HEK293 (cell line): Measurements from ENCODE around the gene GRK3.
A peak's percentile ranks its signal among the peaks of the same experiment; 100 is the strongest.

Experiments used
- CTCF ChIA-PET: fragments of 350-600 bp; formaldehyde crosslinking; extraction: SDS; loops from one replicate; lab custom pipeline; 2021; ENCODE audit warnings: antibody characterized with exemption; lab: Yijun Ruan, JAX
- POLR2A ChIA-PET: fragments of 300-600 bp; formaldehyde crosslinking; extraction: SDS; loops from one replicate; lab custom pipeline; 2020; ENCODE audit warnings: antibody characterized with exemption, inconsistent platforms; lab: Yijun Ruan, JAX
- H3K27ac ChIP-seq: fragments of 200-500 bp; sonication (Bioruptor generic); 2 replicates; pipeline ENCODE4 v1.5.1; 2014; ENCODE audit warnings: low read depth, low read length, control low read depth, inconsistent platforms; ENCODE audit errors: extremely low read depth
- H3K36me3 ChIP-seq, 2 experiments: fragments of 200-500 bp in 1 of 2; sonication (Bioruptor generic) in 1 of 2; 1 replicate in 1 of 2; 2 replicates in 1 of 2; pipeline ENCODE4 v1.5.1; 2014 to 2017; ENCODE audit warnings: inconsistent platforms in 2 of 2, low read length in 2 of 2; ENCODE audit not compliant: control insufficient read depth in 2 of 2, insufficient read depth in 1 of 2
- H3K4me1 ChIP-seq: fragments of 200-500 bp; sonication (Bioruptor generic); 2 replicates; pipeline ENCODE4 v1.5.1; 2014; ENCODE audit warnings: mild to moderate bottlenecking, low read length, inconsistent platforms; ENCODE audit not compliant: control insufficient read depth, insufficient read depth
- H3K4me3 ChIP-seq: 2 replicates; pipeline ENCODE4 v1.5.1; 2011; ENCODE audit warnings: low read depth, mild to moderate bottlenecking, control low read depth, low read length, moderate library complexity
- H3K9me3 ChIP-seq: fragments of 200-500 bp; sonication (Bioruptor generic); 2 replicates; pipeline ENCODE4 v1.5.1; 2014; ENCODE audit warnings: low read depth, low read length, inconsistent platforms; ENCODE audit not compliant: control insufficient read depth, insufficient read depth
- HOXA7 ChIP-seq: sonication (generic); formaldehyde crosslinking; IDR thresholded peaks from 2 replicates; pipeline ENCODE4 v1.8.1; 2022; ENCODE audit warnings: missing genetic modification reagents, borderline replicate concordance
- HOXD13 ChIP-seq: sonication (generic); formaldehyde crosslinking; IDR thresholded peaks from 2 replicates; pipeline ENCODE4 v1.8.0; 2022; ENCODE audit warnings: missing genetic modification reagents, borderline replicate concordance
- KLF16 ChIP-seq: fragments of 450-650 bp; formaldehyde crosslinking; IDR thresholded peaks from 2 replicates; pipeline ENCODE4 v1.5.1; 2017; ENCODE audit warnings: missing biosample characterization, missing genetic modification characterization
- SCRT2 ChIP-seq: fragments of 450-650 bp; formaldehyde crosslinking; IDR thresholded peaks from 2 replicates; pipeline ENCODE4 v1.5.1; 2016; ENCODE audit warnings: missing biosample characterization, missing genetic modification characterization
- SETDB1 ChIP-seq: IDR thresholded peaks from one replicate; pipeline ENCODE4 v1.6.1; 2017; ENCODE audit warnings: mild to moderate bottlenecking, low read length, moderate library complexity, mixed read lengths; ENCODE audit not compliant: insufficient read length
- TCF7L2 ChIP-seq: IDR thresholded peaks from 2 replicates; pipeline ENCODE4 v1.6.1; 2011; ENCODE audit warnings: low read depth, mild to moderate bottlenecking, inconsistent platforms, low read length, moderate library complexity, borderline replicate concordance
- ZBTB48 ChIP-seq: fragments of 450-650 bp; formaldehyde crosslinking; IDR thresholded peaks from 2 replicates; pipeline ENCODE4 v1.5.1; 2016; ENCODE audit warnings: missing biosample characterization, missing genetic modification characterization
- ZBTB7A ChIP-seq: fragments of 450-650 bp; formaldehyde crosslinking; IDR thresholded peaks from 2 replicates; pipeline ENCODE4 v1.5.1; 2016; ENCODE audit warnings: low read depth, missing biosample characterization, missing genetic modification characterization
- ZBTB8A ChIP-seq: fragments of 450-650 bp; formaldehyde crosslinking; IDR thresholded peaks from 2 replicates; pipeline ENCODE4 v1.5.1; 2016; ENCODE audit warnings: missing biosample characterization, missing genetic modification characterization
- ZNF138 ChIP-seq: fragments of 450-650 bp; formaldehyde crosslinking; IDR thresholded peaks from 2 replicates; pipeline ENCODE4 v1.5.1; 2016; ENCODE audit warnings: missing biosample characterization, missing genetic modification characterization, borderline replicate concordance
- ZNF223 ChIP-seq: fragments of 450-650 bp; formaldehyde crosslinking; IDR thresholded peaks from 2 replicates; pipeline ENCODE4 v1.5.1; 2016; ENCODE audit warnings: missing biosample characterization, missing genetic modification characterization
- ZNF274 ChIP-seq, 2 experiments: fragments of 200-500 bp in 1 of 2; fragments of 450-650 bp in 1 of 2; sonication (Bioruptor generic) in 1 of 2; formaldehyde crosslinking in 1 of 2; IDR thresholded peaks; 2 replicates each; pipeline versions ENCODE4 v1.5.1 to v1.6.1; 2014 to 2016; ENCODE audit warnings: borderline replicate concordance in 1 of 2, inconsistent platforms in 1 of 2, low read length in 1 of 2, missing biosample characterization in 1 of 2, missing genetic modification characterization in 1 of 2
- ZNF473 ChIP-seq: fragments of 450-650 bp; formaldehyde crosslinking; IDR thresholded peaks from 2 replicates; pipeline ENCODE4 v1.5.1; 2017; ENCODE audit warnings: missing biosample characterization, missing genetic modification characterization
- ZNF549 ChIP-seq: fragments of 450-650 bp; IDR thresholded peaks from 2 replicates; pipeline ENCODE4 v1.5.1; 2018; ENCODE audit warnings: missing biosample characterization, missing genetic modification characterization, mild to moderate bottlenecking, inconsistent platforms, moderate library complexity
- ZNF623 ChIP-seq: fragments of 450-650 bp; formaldehyde crosslinking; IDR thresholded peaks from 2 replicates; pipeline ENCODE4 v1.5.1; 2016; ENCODE audit warnings: missing biosample characterization, missing genetic modification characterization
- ZNF645 ChIP-seq: fragments of 450-650 bp; formaldehyde crosslinking; IDR thresholded peaks from 2 replicates; pipeline ENCODE4; 2016; ENCODE audit warnings: missing biosample characterization, missing genetic modification characterization
- ZNF777 ChIP-seq: fragments of 450-650 bp; formaldehyde crosslinking; IDR thresholded peaks from 2 replicates; pipeline ENCODE4 v1.5.1; 2017; ENCODE audit warnings: missing biosample characterization, missing genetic modification characterization, borderline replicate concordance
- ZNF830 ChIP-seq: fragments of 450-650 bp; IDR thresholded peaks from 2 replicates; pipeline ENCODE4 v1.5.0; 2018; ENCODE audit warnings: missing biosample characterization, missing genetic modification characterization, low read depth, mild to moderate bottlenecking, moderate library complexity
- ZSCAN23 ChIP-seq: fragments of 450-650 bp; formaldehyde crosslinking; IDR thresholded peaks from 2 replicates; pipeline ENCODE4 v1.5.1; 2016; ENCODE audit warnings: missing biosample characterization, missing genetic modification characterization
- ZXDB ChIP-seq: fragments of 450-650 bp; formaldehyde crosslinking; IDR thresholded peaks from 2 replicates; pipeline ENCODE4 v1.5.1; 2016; ENCODE audit warnings: missing biosample characterization, missing genetic modification characterization
- TF ChIP-seq, protein P1 (sequence below): fragments of 450-650 bp; formaldehyde crosslinking; IDR thresholded peaks from 2 replicates; pipeline ENCODE4 v1.5.1; 2016; ENCODE audit warnings: missing biosample characterization, missing genetic modification characterization
- TF ChIP-seq, protein P2 (sequence below): fragments of 450-650 bp; formaldehyde crosslinking; IDR thresholded peaks from 2 replicates; pipeline ENCODE4 v1.5.1; 2016; ENCODE audit warnings: missing biosample characterization, missing genetic modification characterization, borderline replicate concordance
- TF ChIP-seq, protein P3 (sequence below): fragments of 450-650 bp; formaldehyde crosslinking; IDR thresholded peaks from 2 replicates; pipeline ENCODE4 v1.5.1; 2016; ENCODE audit warnings: missing biosample characterization, missing genetic modification characterization

The GRK3 gene

GRCh38 chr22:25722626-25723025 lies 158.2 kb downstream of the GRK3 start:
- H3K4me1 ChIP-seq = peaks cover 4% of the 10 kb centered on the region; the same call in 1 of the 2 replicates
- H3K27ac ChIP-seq = no peak overlapping the region
- ChIA-PET POLR2A (no interaction called here), CTCF (no interaction called here)
- no peaks in the 10 kb centered on the region for H3K36me3 ChIP-seq
- no peak for TF ChIP-seq KLF16 (tag by site-specific recombination)
- TF ChIP-seq SCRT2 = no peak
- no peak for TF ChIP-seq HOXA7 (CRISPR knock-in tag)
- no peak for TF ChIP-seq ZBTB7A (tag by site-specific recombination)
- no peak for TF ChIP-seq ZNF473 (tag by site-specific recombination)
- no peak for TF ChIP-seq ZNF830 (tag by site-specific recombination)
- no peak for TF ChIP-seq HOXD13 (CRISPR knock-in tag)
- H3K9me3 ChIP-seq = no peaks in the 10 kb centered on the region
- H3K4me3 ChIP-seq = no peak overlapping the region

DNA sequence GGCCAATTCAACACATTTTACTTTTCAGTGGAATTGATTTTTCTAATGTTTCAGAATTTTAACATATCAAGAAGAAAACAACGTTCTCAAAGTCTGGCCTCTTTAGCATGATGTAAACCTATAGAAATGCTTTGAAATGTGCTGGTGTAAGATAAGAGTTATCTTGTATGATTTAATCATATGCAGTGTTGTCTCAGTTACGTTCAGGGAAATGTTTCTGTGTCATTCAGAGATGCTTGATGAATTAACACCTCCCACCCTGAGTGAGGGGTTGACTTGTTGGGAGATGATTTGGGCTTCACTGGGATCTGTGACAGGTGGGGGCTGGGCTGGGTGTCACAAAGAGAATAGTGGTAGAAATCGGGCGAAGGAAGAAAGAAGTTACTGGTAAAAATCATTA lies 161.8 kb downstream of the GRK3 start:
- POLR2A ChIA-PET = interaction anchor here (0.8 kb wide), 1 partner anchor 14 kb away, joined by 4 read pairs; no protein-coding TSS in a partner anchor
- H3K36me3 ChIP-seq = no peaks in the 10 kb centered on the region

DNA sequence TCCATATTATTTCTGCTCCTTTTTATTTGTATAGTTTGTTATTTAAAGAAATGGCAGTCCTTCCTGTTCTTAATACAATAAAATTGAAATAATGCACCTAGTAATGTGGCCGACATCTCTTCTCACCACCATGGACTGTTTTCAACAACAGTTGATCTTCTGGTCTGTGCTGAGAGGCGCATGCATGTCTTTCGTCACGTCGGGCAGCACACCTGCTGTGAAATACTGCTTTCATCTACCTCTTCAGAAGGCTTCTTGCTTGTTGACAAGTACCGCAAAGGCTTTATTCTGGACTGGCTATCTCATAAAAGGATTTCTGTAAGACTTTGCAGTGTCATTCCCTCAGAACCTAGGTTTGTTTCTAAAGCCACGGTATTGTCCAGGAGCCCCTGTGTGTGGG lies 163.6 kb downstream of the GRK3 start:
- CTCF ChIA-PET = interaction anchor here (2.3 kb wide), 1 partner anchor 10 kb away, joined by 7 read pairs; no protein-coding TSS in a partner anchor
- Histone ChIP-seq H3K27ac (no peak overlapping the region), H3K9me3 (no peaks in the 10 kb centered on the region), H3K36me3 (no peaks in the 10 kb centered on the region), H3K4me3 (no peak overlapping the region), H3K4me1 (peaks cover 4% of the 10 kb centered on the region; the same call in 1 of the 2 replicates)
- POLR2A ChIA-PET = no interaction called here
- TF ChIP-seq ZXDB (tag by site-specific recombination) = no peak
- no peak for TF ChIP-seq ZBTB48 (tag by site-specific recombination)
- TF ChIP-seq ZNF645 = no peak
- TF ChIP-seq ZNF777 (tag by site-specific recombination) = no peak
- TF ChIP-seq, protein P1, sequence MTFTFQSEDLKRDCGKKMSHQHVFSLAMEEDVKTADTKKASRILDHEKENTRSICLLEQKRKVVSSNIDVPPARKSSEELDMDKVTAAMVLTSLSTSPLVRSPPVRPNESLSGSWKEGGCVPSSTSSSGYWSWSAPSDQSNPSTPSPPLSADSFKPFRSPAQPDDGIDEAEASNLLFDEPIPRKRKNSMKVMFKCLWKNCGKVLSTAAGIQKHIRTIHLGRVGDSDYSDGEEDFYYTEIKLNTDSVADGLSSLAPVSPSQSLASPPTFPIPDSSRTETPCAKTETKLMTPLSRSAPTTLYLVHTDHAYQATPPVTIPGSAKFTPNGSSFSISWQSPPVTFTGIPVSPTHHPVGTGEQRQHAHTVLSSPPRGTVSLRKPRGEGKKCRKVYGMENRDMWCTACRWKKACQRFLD = no peak
- TF ChIP-seq ZNF138 (tag by site-specific recombination) = no peak
- no peak for TF ChIP-seq SETDB1
- TF ChIP-seq ZNF274 (IDR thresholded peaks at IDR 0.05; ENCODE audit: low read length) = no peak
- TF ChIP-seq ZNF274 (tag by site-specific recombination; IDR thresholded peaks at IDR 0.05; ENCODE audit: borderline replicate concordance) = no peak

More for the DNA sequence above, 161.8 kb downstream of the GRK3 start:
- Histone ChIP-seq H3K4me3 (no peak overlapping the region), H3K9me3 (no peaks in the 10 kb centered on the region), H3K27ac (no peak overlapping the region), H3K4me1 (peaks cover 4% of the 10 kb centered on the region; the same call in 1 of the 2 replicates)
- TF ChIP-seq ZBTB7A (tag by site-specific recombination) (no peak), ZSCAN23 (tag by site-specific recombination) (no peak), ZNF623 (no peak), ZNF223 (tag by site-specific recombination) (no peak), ZBTB8A (tag by site-specific recombination) (no peak), TCF7L2 (peak; percentile 49; the same call in 1 of the 2 replicates), ZNF549 (tag by site-specific recombination) (no peak)
- TF ChIP-seq, protein P2, sequence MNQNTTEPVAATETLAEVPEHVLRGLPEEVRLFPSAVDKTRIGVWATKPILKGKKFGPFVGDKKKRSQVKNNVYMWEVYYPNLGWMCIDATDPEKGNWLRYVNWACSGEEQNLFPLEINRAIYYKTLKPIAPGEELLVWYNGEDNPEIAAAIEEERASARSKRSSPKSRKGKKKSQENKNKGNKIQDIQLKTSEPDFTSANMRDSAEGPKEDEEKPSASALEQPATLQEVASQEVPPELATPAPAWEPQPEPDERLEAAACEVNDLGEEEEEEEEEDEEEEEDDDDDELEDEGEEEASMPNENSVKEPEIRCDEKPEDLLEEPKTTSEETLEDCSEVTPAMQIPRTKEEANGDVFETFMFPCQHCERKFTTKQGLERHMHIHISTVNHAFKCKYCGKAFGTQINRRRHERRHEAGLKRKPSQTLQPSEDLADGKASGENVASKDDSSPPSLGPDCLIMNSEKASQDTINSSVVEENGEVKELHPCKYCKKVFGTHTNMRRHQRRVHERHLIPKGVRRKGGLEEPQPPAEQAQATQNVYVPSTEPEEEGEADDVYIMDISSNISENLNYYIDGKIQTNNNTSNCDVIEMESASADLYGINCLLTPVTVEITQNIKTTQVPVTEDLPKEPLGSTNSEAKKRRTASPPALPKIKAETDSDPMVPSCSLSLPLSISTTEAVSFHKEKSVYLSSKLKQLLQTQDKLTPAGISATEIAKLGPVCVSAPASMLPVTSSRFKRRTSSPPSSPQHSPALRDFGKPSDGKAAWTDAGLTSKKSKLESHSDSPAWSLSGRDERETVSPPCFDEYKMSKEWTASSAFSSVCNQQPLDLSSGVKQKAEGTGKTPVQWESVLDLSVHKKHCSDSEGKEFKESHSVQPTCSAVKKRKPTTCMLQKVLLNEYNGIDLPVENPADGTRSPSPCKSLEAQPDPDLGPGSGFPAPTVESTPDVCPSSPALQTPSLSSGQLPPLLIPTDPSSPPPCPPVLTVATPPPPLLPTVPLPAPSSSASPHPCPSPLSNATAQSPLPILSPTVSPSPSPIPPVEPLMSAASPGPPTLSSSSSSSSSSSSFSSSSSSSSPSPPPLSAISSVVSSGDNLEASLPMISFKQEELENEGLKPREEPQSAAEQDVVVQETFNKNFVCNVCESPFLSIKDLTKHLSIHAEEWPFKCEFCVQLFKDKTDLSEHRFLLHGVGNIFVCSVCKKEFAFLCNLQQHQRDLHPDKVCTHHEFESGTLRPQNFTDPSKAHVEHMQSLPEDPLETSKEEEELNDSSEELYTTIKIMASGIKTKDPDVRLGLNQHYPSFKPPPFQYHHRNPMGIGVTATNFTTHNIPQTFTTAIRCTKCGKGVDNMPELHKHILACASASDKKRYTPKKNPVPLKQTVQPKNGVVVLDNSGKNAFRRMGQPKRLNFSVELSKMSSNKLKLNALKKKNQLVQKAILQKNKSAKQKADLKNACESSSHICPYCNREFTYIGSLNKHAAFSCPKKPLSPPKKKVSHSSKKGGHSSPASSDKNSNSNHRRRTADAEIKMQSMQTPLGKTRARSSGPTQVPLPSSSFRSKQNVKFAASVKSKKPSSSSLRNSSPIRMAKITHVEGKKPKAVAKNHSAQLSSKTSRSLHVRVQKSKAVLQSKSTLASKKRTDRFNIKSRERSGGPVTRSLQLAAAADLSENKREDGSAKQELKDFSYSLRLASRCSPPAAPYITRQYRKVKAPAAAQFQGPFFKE = no peak
- TF ChIP-seq, protein P3, sequence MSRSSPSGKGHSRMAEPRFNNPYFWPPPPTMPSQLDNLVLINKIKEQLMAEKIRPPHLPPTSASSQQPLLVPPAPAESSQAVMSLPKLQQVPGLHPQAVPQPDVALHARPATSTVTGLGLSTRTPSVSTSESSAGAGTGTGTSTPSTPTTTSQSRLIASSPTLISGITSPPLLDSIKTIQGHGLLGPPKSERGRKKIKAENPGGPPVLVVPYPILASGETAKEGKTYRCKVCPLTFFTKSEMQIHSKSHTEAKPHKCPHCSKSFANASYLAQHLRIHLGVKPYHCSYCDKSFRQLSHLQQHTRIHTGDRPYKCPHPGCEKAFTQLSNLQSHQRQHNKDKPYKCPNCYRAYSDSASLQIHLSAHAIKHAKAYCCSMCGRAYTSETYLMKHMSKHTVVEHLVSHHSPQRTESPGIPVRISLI (tag by site-specific recombination) = no peak
- CTCF ChIA-PET = interaction anchor here (0.6 to 2.3 kb wide), 5 partner anchors 8 to 139 kb away, joined by 3 to 7 read pairs (median 3); no protein-coding TSS in a partner anchor
